Measurements from ENCODE around the gene TRIM39.
"Not testable (repeated sequence)": the region's sequence is repeated elsewhere in the genome, so short reads cannot be mapped to it uniquely, and the experiment has no call there.

TRIM39 gene

GRCh38 chr6:30369280-30369679 lies 42.6 kb downstream of the TRIM39 start:
- DNase-seq, result not testable (repeated sequence)

- DNase-seq, result no peak
These were observed 51.7 kb downstream of the TRIM39 start for GRCh38 chr6:30378290-30378937.

GRCh38 chr6:30380464-30380863 lies 53.7 kb downstream of the TRIM39 start:
- no peak for DNase-seq

- DNase-seq, result no peak
These were observed 59.4 kb downstream of the TRIM39 start for GRCh38 chr6:30386166-30386565.

- no peak for DNase-seq
These were observed 64.5 kb downstream of the TRIM39 start for GRCh38 chr6:30391240-30391639.
